A673 (cell line): ENCODE data around the gene UST.

ENCODE experiments used
- EZH2 ChIP-seq: fragments of 200-600 bp; sonication (generic); IDR thresholded peaks from 2 replicates; pipeline ENCODE4 v1.6.1; 2017; ENCODE audit warnings: borderline replicate concordance, low read depth, mild to moderate bottlenecking, mixed read lengths, antibody characterized with exemption, low read length; ENCODE audit not compliant: poor library complexity, severe bottlenecking
- TF ChIP-seq, protein P1 (sequence below): fragments of 300-800, 200-600 bp; sonication (generic); conservative IDR thresholded peaks from 2 replicates; pipeline ENCODE4 v1.5.1; 2017; ENCODE audit warnings: low read depth, mild to moderate bottlenecking, antibody characterized with exemption, low read length, moderate library complexity, mixed read lengths

DNA sequence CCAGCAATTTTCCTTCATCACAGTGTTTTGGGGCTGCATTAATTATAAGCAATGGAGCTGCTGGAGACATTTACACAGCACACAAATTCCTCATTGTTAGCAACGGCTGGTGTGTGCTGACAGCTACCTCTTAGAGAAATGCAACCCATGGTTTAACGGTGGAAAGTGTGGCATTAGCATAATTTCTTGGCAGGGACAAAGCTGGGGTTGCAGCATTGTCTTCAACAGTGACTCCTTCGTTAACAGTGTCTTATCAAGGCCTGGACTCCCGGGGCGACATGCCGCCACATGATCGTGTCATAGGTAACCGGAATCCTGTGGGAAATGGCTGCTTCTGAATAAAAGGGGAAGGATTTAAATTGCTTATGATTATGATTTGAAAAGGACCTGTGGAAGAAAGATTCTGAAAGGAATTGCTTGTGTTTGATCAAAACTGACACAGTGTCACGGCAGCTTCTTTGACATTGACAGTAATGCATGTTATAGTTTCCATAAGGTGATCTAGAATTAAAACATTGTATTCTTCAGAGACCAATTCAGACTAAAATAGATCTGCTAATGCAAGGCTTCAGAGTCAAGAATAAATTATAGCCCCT, 128.0 kb downstream of the UST start:
- TF ChIP-seq, protein P1, sequence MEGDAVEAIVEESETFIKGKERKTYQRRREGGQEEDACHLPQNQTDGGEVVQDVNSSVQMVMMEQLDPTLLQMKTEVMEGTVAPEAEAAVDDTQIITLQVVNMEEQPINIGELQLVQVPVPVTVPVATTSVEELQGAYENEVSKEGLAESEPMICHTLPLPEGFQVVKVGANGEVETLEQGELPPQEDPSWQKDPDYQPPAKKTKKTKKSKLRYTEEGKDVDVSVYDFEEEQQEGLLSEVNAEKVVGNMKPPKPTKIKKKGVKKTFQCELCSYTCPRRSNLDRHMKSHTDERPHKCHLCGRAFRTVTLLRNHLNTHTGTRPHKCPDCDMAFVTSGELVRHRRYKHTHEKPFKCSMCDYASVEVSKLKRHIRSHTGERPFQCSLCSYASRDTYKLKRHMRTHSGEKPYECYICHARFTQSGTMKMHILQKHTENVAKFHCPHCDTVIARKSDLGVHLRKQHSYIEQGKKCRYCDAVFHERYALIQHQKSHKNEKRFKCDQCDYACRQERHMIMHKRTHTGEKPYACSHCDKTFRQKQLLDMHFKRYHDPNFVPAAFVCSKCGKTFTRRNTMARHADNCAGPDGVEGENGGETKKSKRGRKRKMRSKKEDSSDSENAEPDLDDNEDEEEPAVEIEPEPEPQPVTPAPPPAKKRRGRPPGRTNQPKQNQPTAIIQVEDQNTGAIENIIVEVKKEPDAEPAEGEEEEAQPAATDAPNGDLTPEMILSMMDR, result no peak
- no peak for TF ChIP-seq EZH2
